ENCODE data around the gene CLASRP.

Gene CLASRP

GRCh38 chr19:45087531-45087930 is 48.7 kb downstream of the CLASRP start:
- DNase-seq (ENCODE audit: low spot score) = no peak

GRCh38 chr19:45090034-45090433 is 51.2 kb downstream of the CLASRP start:
- DNase-seq (ENCODE audit: low spot score) = no peak

DNA sequence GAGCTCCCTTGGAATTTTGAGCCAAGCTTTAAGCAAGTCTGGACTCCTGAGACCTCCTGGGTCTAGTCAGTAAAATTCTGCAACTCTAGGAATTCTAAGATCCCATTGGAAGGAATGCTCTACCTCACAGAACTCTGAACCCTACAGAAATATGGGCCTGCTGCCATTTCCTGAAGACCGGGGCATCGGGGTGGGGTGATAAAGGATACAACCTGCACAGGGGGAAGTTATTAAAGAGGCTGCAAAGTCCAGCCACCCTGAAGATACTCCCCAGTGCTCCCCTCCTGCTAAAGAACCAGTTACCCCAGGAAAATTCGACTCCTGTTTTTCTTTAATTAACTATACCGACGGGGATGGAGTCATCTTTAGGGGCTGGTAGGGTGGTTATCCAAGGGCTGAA is 51.8 kb downstream of the CLASRP start:
- DNase-seq (ENCODE audit: low spot score) = no peak

DNA sequence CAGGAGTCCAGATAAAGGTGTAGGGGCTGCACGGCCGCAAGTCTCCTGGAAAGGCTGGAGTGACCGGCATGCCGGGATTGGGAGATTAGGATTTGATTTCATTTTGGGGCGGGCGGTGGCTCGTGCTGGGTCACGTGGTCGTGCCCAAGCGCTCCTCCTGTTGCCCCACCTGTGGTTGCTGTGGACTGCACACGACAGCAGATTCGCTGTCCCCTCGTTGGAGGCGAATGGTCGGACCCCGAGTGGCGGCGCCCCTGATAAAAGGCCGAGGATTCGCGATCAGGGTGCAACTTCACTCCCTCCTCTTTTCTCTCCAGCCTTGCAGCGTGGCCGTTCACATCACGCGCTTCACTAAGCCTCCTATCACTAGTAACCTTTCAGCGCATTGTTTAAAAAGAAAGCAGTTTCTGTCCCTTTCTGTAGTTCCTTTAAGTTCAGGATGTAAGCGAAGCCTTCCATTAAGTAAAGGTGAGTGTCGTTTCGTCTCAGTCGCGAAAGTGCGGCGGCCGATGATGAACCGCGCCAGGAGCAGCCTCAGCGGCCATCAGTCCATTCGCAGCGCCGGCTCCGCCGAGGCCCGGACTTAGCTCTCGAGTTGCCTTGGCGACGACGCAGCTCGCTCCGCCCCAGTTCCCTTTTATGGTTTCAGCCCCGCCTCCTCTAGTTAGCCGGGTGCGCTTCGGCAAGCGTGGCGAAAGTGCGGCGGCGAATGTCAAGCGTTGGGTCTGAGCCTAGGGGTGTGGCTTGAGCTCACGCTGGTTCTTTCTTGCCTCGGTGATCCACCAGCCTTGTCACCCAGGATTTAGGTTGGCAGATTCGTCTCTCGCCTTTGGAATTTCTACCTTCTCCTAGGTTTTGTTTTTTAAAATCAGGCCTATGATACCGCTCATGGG is 52.4 kb downstream of the CLASRP start:
- DNase-seq (ENCODE audit: low spot score) = peak; percentile 95

DNA sequence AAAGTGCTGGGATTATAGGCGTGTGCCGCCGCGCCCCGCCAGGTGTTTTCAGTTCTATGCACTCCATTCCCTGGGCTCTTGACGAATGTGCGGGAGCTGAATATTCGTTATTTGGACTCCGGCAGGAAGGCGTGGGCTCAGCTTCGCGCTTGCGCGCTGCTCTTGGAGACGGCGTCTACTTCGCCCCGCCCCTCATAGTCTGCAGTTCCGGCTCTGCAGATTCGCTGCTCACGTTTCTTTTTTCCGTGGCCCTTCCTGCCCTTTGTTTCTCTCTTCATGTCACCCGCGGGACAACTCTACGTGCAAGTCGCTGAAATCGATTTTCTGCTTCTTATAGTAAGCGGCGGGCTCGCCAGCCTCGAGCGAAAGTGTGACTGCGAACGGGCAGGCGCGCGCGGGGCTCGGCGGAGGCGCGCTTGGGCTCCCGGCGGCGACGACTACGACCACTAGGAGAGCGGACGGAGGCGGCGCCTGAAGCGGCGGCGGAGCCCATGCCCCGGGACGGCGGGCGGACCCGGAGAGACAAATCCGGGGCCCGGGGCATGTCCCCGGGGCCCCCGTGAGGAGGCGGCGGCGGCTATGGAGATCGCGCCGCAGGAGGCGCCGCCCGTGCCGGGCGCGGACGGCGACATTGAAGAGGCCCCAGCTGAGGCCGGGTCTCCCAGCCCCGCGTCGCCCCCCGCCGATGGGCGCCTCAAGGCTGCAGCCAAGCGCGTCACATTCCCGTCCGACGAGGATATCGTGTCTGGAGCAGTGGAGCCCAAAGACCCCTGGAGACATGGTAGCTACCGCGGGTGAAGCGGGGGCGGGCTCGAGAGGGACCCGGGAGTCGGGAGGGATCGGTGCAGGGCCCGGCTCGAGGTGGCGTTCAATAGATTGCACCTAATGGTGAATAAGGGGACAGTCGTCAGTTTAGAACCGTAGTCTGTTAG is 54.2 kb downstream of the CLASRP start, which contains the start of gene PPP1R37:
Gene PPP1R37, plus strand, starts transcription at position 433 of the 932 bp plus-strand sequence. Its CDS starts 147 bp downstream, at position 580.
- peak; percentile 93 for DNase-seq (ENCODE audit: low spot score)

- no peak for DNase-seq (ENCODE audit: low spot score)
Measured at GRCh38 chr19:45094137-45094536, 55.3 kb downstream of the CLASRP start.

- no peak for DNase-seq (ENCODE audit: low spot score)
Measured at GRCh38 chr19:45094707-45095106, 55.9 kb downstream of the CLASRP start.

GRCh38 chr19:45095496-45096413 is 56.9 kb downstream of the CLASRP start:
- DNase-seq (ENCODE audit: low spot score) = no peak

DNA sequence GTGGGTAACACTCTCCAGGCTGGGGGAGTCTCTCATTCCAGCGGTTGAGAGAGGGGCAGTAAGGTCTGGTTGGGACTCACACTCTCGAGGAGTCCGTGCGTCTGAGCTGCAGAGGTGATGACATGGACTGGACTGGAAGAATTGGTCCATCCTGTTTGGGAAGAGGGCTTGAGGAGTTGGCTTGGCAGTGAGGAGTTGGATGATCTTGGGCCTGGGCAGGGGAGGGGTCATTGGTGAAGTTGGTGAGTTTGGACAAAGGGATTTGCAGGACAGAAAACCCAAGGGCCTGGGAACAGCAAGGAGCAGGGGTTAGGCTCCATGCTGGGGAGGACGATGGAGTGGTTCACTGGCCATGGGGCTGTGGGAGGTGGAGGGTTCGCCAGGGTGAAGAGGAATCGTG is 57.9 kb downstream of the CLASRP start:
- DNase-seq (ENCODE audit: low spot score) = no peak

GRCh38 chr19:45097450-45097775 is 58.6 kb downstream of the CLASRP start:
- no peak for DNase-seq (ENCODE audit: low spot score)

DNA sequence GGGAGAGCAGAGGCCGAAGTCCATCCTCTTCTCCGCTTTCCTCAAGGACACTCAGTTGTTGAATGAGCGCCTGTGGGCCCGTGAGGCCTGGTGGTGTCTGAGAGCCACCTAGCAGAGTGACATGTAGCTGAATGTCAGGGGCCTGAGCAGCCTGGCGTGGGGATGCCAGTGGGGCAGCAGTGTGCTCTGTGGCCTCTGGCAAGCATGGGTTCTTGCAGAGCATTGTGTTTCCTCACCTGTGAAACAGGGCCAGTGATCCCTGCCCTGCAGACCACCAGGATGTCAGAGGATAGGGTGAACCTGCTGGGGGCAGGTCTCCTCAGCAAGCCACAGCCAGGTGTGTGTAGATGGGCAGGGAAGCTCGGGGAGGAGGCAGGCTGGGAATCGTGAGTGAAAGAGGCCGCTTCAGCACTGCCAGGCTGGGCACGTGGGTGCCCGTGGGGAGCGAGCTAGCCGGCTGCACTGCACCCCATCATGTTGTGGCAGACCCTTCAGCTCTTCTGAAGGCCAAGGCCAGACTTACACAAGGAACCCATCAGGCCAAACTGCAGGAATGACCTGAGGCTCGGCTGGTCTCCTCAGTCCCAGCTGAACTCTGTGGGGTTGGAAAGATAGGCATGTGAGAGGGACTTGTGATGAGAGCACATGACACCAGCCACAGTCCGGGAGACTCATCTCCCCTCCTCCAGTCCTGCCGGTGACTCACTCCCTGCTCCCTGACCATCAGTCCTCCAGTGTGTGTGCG is 59.1 kb downstream of the CLASRP start:
- no peak for DNase-seq (ENCODE audit: low spot score)

DNA sequence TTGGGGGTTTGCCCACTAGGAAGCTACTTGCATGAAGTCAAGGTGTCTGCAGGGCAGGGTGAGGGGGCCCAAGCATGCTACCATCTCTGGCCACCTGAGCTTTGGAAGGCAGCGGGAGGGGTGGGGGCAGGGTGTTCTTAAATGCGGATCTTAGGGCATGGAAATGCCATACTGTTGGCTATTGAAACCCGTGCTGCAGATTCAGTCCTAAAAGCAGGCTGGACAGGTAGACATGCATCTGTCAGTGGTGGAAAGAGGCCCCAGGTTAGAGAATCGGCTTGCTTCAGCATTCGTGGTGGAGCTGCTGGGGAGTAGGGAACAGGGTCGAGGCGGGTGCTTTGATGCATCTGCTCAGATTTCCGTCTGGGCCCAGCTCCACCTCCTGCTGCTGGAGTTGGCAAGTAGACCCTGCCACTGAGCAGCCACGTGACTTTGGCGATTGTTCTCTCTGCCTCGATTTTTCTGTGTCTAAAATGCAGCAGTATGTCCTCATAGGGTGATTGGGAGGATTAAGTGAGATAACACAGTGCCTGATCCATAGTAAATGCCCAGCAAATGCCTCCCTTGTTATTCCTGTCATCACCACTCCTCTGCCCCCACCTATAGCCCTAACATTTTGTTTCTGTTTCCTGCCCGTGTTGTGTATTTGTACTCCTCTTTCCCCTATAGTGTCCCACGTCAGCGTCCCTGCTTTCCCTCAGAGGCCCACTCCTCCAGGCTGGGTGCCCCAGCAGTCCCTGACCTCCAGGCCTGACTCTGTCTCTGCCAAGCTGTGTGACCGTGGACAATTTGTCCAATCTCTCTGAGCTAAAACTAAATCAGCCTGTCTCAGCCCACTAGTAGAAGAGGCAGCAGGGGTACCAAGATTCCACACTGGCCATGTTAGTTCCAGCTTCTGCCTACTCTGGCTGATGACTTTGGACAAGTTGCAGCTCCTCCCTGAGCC is 59.9 kb downstream of the CLASRP start:
- DNase-seq (ENCODE audit: low spot score) = no peak

GRCh38 chr19:45099467-45100191 is 60.8 kb downstream of the CLASRP start:
- DNase-seq (ENCODE audit: low spot score) = no peak

GRCh38 chr19:45100201-45100600 is 61.4 kb downstream of the CLASRP start:
- DNase-seq (ENCODE audit: low spot score) = no peak

GRCh38 chr19:45100846-45101252 is 62.0 kb downstream of the CLASRP start:
- no peak for DNase-seq (ENCODE audit: low spot score)

- DNase-seq (ENCODE audit: low spot score) = no peak
Measured at GRCh38 chr19:45101806-45102205, 63.0 kb downstream of the CLASRP start.

DNA sequence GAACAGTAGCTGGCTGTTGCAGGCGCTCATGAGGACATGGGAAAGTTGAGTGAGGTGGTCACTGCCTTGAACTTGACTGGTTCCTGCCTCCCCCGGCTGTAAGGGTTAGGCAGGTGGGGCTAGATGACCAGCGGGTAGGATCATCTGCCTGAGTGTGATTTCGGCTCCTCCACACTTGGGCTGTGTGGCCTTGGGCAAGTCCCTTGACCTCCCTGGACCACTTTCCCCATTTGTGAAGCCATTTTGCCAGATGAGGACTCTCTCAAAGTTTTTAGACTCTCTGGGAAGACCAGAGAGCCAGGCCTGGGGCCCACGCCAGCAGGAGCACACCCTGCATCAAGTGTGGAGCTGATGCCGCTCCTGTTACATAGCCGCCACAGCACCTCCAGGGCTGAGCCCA is 63.6 kb downstream of the CLASRP start:
- DNase-seq (ENCODE audit: low spot score) = no peak

- DNase-seq (ENCODE audit: low spot score) = no peak
Measured at GRCh38 chr19:45103156-45103507, 64.3 kb downstream of the CLASRP start.
